Measurements from ENCODE around the gene CLDN18. TPM values are rescaled to one million over a fixed set of nuclear protein-coding genes. Genes with fewer than 3 reads are reported as not detected.

Gene CLDN18
- total RNA-seq, 4 donors from 2014 or later, result under 0.01 to 0.40 (median 0.39) TPM; not detected in 1

DNA sequence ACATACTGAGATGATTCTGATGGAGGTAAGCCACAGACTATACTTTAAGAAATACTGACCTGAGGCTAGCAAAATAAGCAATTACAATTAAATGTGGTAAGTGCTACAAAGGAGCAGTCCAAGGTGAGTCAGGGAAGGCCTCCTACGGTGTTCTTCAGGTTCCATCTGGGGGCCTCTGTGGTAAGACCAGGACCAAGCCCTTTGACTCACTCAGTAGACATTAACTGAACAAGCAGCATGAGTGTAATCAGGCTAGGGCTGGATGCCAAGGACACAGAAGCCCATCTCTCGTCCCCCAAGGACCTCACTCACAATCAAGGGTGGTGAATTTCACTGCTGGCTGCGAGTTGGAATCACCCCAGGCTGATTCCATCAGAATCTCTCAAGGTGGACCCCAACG is 68.1 kb downstream of the CLDN18 start:
- no peaks in the 10 kb centered on the region for H3K27me3 ChIP-seq
- H3K9me3 ChIP-seq, result peaks cover 0 to 5% (median 0%) of the 10 kb centered on the region in 4 donors
- H3K36me3 ChIP-seq, result peaks cover 15 to 84% (median 65%) of the 10 kb centered on the region in 4 donors
- no peak overlapping the region for H3K4me3 ChIP-seq
- TF ChIP-seq POLR2AphosphoS5 (IDR thresholded peaks at IDR 0.05) (no peak), EP300 (IDR thresholded peaks at IDR 0.05) (no peak), CTCF (IDR thresholded peaks at IDR 0.05) (no peak), POLR2A (IDR thresholded peaks at IDR 0.05; ENCODE audit: low read depth) (no peak)
- no peak for DNase-seq (ENCODE audit: extremely low spot score)
- no peak overlapping the region for H3K27ac ChIP-seq (replicated peaks in 1 of 4)
- peaks cover 0 to 16% (median 3%) of the 10 kb centered on the region in 4 donors for H3K4me1 ChIP-seq
- WGBS, result 90% methylated on average over 4 of the region's 4 CpGs
- intact Hi-C loops (cut with DNase I), result no loop called here

DNA sequence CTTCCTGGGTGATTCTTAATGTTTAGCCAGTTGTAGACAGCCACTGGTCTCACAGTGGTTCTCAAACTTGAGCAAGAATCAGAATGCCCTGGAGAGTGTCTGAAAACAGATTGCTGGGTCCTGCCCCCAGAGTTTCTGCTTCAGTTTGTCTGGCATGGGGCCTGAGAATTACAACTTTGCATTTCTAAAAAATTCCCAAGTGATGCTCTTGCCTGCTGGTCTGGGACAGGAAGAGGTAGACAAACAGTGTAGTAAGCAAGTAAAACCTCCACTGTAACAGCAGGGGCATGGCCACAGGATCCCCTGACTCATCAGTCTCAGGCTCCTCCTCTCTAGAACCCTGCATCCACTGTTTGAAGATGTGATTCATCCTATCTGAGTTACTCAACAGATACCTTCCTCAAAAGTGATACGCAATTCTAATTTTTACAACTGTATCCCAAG is 69.0 kb downstream of the CLDN18 start:
- Histone ChIP-seq H3K27ac (replicated peaks in 1 of 4) (no peak overlapping the region), H3K36me3 (peaks cover 20 to 88% (median 73%) of the 10 kb centered on the region in 4 donors), H3K4me3 (no peak overlapping the region), H3K9me3 (peaks cover 0 to 5% (median 0%) of the 10 kb centered on the region in 4 donors), H3K27me3 (no peaks in the 10 kb centered on the region), H3K4me1 (peaks cover 0 to 16% (median 3%) of the 10 kb centered on the region in 4 donors)
- 64% methylated on average over 1 of the region's 1 CpG for WGBS
- no peak for DNase-seq (ENCODE audit: extremely low spot score)
- intact Hi-C loops (cut with DNase I), result no loop called here
- TF ChIP-seq POLR2A (IDR thresholded peaks at IDR 0.05; ENCODE audit: low read depth) (no peak), EP300 (IDR thresholded peaks at IDR 0.05) (no peak), CTCF (IDR thresholded peaks at IDR 0.05) (no peak), POLR2AphosphoS5 (IDR thresholded peaks at IDR 0.05) (no peak)

DNA sequence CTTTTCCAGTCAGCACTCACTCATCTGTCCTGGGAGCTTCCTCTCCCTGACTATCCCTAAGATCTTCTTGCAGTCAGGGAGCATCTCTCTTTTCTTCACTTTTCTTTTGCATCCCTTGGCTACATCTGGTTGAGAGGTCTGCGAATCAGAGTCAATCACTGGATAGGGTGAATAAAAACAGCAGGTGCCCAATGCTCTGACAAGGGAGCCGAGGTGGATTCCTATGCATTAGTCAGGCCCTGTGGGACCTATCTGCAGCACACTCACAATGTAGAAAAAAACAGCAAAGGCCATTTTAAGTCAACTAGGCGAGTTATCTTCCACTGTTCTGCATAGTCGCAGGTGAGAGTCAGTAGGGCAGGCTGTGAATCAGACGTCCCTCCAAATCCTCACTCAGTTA is 69.9 kb downstream of the CLDN18 start:
- DNase-seq (ENCODE audit: extremely low spot score), result peak; percentile 57
- 93% methylated on average over 5 of the region's 5 CpGs for WGBS
- intact Hi-C loops (cut with DNase I), result no loop called here
- peaks cover 23 to 98% (median 79%) of the 10 kb centered on the region in 4 donors for H3K36me3 ChIP-seq
- no peak overlapping the region for H3K27ac ChIP-seq (replicated peaks in 1 of 4)
- no peaks in the 10 kb centered on the region for H3K9me3 ChIP-seq
- no peak overlapping the region for H3K4me3 ChIP-seq
- no peaks in the 10 kb centered on the region for H3K27me3 ChIP-seq
- TF ChIP-seq POLR2A (IDR thresholded peaks at IDR 0.05; ENCODE audit: low read depth) (no peak), POLR2AphosphoS5 (IDR thresholded peaks at IDR 0.05) (no peak), EP300 (IDR thresholded peaks at IDR 0.05) (no peak), CTCF (IDR thresholded peaks at IDR 0.05) (no peak)
- peaks cover 0 to 16% (median 3%) of the 10 kb centered on the region in 4 donors for H3K4me1 ChIP-seq

- 57% methylated on average over 5 of the region's 5 CpGs for WGBS
- intact Hi-C loops (cut with DNase I), result no loop called here
- H3K4me1 ChIP-seq, result peaks cover 0 to 16% (median 3%) of the 10 kb centered on the region in 4 donors
- peak; percentile 86 for DNase-seq (ENCODE audit: extremely low spot score)
- H3K27ac ChIP-seq (replicated peaks in 1 of 4), result peak overlapping the region in 2 of 4 donors; percentile 19 to 23
- no peak for TF ChIP-seq POLR2A (IDR thresholded peaks at IDR 0.05; ENCODE audit: low read depth)
- no peak for TF ChIP-seq CTCF (IDR thresholded peaks at IDR 0.05)
- no peak for TF ChIP-seq EP300 (IDR thresholded peaks at IDR 0.05)
- TF ChIP-seq POLR2AphosphoS5 (IDR thresholded peaks at IDR 0.05), result peak in 1 of 2 donors; percentile 4
- peak overlapping the region in 1 of 4 donors; percentile 16 for H3K4me3 ChIP-seq
- no peaks in the 10 kb centered on the region for H3K27me3 ChIP-seq
- H3K36me3 ChIP-seq, result peaks cover 23 to 90% (median 72%) of the 10 kb centered on the region in 4 donors
- H3K9me3 ChIP-seq, result no peaks in the 10 kb centered on the region
These were observed 71.6 kb downstream of the CLDN18 start for GRCh38 chr3:138081371-138082084.

All from esophagus muscularis mucosa (tissue), 4 donors.